ENCODE measurements around the gene RANBP2. TPM values are rescaled to one million over a fixed set of nuclear protein-coding genes. Genes with fewer than 3 reads are reported as not detected.

Gene RANBP2
- total and polyA plus RNA-seq, 9 of the 15 experiments (the other 6 are each of a cell fraction or from before 2014, with no cell fraction given) = 11.7 to 97.4 (median 48.1) TPM

DNA sequence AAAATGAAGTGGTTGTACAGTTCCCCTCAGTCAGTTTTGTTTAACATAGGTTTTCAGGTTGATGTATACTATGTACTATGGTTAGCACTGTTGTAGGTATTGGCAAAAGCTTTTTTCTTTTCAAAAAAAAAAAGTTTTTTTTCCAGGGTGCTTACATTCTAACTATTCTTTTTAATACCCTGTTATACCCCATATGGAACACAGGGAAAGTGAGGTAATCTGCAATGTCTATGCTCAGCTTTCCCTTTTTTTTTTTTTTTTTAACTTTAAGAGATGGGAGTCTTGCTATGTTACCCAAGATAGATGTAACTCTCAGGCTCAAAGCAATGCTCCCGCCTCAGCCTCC, 66.7 kb downstream of the RANBP2 start:
- POLR2A ChIA-PET = no interaction called here
- Histone ChIP-seq H3K4me1 (replicated peaks in 1 of 2; ENCODE audit: control insufficient read depth in 2 of 2, insufficient read depth in 2 of 2, low read length in 2 of 2) (peaks cover 6 to 12% of the 10 kb centered on the region in 2 experiments; a peak in 2 of 5 replicates), H4K20me1 (replicated peaks; ENCODE audit: control insufficient read depth, insufficient read depth, low read length) (no peaks in the 10 kb centered on the region), H3K4me3 (peak overlapping the region; percentile 92), H3K4me2 (ENCODE audit: insufficient read depth, low read length) (peak overlapping the region; percentile 87), H3K9me3 (replicated peaks; ENCODE audit: control insufficient read depth, insufficient read depth, low read depth, low read length) (no peaks in the 10 kb centered on the region), H3K27ac (ENCODE audit: extremely low read depth, low read depth, low read length) (peak overlapping the region; percentile 87; the same call in 2 of the 3 replicates), H3K9me1 (ENCODE audit: control insufficient read depth, insufficient read depth, low read length) (no peaks in the 10 kb centered on the region), H3K9ac (ENCODE audit: insufficient read depth in 1 of 2, low read depth in 2 of 2, low read length in 2 of 2) (peak overlapping the region; percentile 82 to 99; a peak in 3 of 4 replicates), H3K36me3 (ENCODE audit: control insufficient read depth, insufficient read depth, low read length) (peaks cover 62% of the 10 kb centered on the region), H3K27me3 (ENCODE audit: control insufficient read depth in 2 of 2, insufficient read depth in 2 of 2, low read length in 2 of 2) (no peaks in the 10 kb centered on the region), H2AFZ (ENCODE audit: low read depth, low read length) (peak overlapping the region; percentile 81; the same call in 1 of the 2 replicates), H3K79me2 (ENCODE audit: control insufficient read depth, insufficient read depth, low read length) (peaks cover 31% of the 10 kb centered on the region)
- CTCF ChIA-PET (ENCODE audit: low intra/inter-chr PET ratio) = no interaction called here
- WGBS (ENCODE audit: insufficient coverage, low coverage, missing lambda C conversion rate) = 0% methylated on average over 1 of the region's 1 CpG
- in situ Hi-C loops (cut with MboI) = no loop called here
- FAIRE-seq (no peak), ATAC-seq (peak; percentile 9; the same call in 2 of the 3 replicates), DNase-seq (ENCODE audit: extremely low read depth in 1 of 4, low spot score in 3 of 4) (no peak)
- BruUV-seq (replicated peaks) = no TSS peak
- intact Hi-C loops (cut with micrococcal nuclease) = no loop called here
- TF ChIP-seq, protein P1, sequence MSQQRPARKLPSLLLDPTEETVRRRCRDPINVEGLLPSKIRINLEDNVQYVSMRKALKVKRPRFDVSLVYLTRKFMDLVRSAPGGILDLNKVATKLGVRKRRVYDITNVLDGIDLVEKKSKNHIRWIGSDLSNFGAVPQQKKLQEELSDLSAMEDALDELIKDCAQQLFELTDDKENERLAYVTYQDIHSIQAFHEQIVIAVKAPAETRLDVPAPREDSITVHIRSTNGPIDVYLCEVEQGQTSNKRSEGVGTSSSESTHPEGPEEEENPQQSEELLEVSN (IDR thresholded peaks at IDR 0.05; ENCODE audit: borderline replicate concordance in 1 of 2, extremely low read depth in 1 of 2, insufficient read depth in 1 of 2, insufficient read length in 1 of 2, low read depth in 1 of 2, low read length in 1 of 2, poor library complexity in 1 of 2, severe bottlenecking in 1 of 2) = no peak
- TF ChIP-seq, protein P2, sequence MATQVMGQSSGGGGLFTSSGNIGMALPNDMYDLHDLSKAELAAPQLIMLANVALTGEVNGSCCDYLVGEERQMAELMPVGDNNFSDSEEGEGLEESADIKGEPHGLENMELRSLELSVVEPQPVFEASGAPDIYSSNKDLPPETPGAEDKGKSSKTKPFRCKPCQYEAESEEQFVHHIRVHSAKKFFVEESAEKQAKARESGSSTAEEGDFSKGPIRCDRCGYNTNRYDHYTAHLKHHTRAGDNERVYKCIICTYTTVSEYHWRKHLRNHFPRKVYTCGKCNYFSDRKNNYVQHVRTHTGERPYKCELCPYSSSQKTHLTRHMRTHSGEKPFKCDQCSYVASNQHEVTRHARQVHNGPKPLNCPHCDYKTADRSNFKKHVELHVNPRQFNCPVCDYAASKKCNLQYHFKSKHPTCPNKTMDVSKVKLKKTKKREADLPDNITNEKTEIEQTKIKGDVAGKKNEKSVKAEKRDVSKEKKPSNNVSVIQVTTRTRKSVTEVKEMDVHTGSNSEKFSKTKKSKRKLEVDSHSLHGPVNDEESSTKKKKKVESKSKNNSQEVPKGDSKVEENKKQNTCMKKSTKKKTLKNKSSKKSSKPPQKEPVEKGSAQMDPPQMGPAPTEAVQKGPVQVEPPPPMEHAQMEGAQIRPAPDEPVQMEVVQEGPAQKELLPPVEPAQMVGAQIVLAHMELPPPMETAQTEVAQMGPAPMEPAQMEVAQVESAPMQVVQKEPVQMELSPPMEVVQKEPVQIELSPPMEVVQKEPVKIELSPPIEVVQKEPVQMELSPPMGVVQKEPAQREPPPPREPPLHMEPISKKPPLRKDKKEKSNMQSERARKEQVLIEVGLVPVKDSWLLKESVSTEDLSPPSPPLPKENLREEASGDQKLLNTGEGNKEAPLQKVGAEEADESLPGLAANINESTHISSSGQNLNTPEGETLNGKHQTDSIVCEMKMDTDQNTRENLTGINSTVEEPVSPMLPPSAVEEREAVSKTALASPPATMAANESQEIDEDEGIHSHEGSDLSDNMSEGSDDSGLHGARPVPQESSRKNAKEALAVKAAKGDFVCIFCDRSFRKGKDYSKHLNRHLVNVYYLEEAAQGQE (IDR thresholded peaks at IDR 0.05; ENCODE audit: borderline replicate concordance) = no peak
- TF ChIP-seq, protein P2 (CRISPR knock-in tag; IDR thresholded peaks at IDR 0.05; ENCODE audit: low read depth) = no peak
- no peak for TF ChIP-seq HDAC6 (IDR thresholded peaks at IDR 0.05; ENCODE audit: low read depth, low read length)
- no peak for TF ChIP-seq STAT6 (CRISPR knock-in tag; IDR thresholded peaks at IDR 0.05)
- no peak for TF ChIP-seq EP300 (IDR thresholded peaks at IDR 0.05; ENCODE audit: low read length)
- no peak for TF ChIP-seq NFXL1 (CRISPR knock-in tag; IDR thresholded peaks at IDR 0.05)
- TF ChIP-seq, protein P3, sequence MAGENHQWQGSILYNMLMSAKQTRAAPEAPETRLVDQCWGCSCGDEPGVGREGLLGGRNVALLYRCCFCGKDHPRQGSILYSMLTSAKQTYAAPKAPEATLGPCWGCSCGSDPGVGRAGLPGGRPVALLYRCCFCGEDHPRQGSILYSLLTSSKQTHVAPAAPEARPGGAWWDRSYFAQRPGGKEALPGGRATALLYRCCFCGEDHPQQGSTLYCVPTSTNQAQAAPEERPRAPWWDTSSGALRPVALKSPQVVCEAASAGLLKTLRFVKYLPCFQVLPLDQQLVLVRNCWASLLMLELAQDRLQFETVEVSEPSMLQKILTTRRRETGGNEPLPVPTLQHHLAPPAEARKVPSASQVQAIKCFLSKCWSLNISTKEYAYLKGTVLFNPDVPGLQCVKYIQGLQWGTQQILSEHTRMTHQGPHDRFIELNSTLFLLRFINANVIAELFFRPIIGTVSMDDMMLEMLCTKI (IDR thresholded peaks at IDR 0.05; ENCODE audit: partially characterized antibody) = no peak
- TF ChIP-seq SMARCC2 (IDR thresholded peaks at IDR 0.05; ENCODE audit: low read depth) = no peak
